ENCODE measurements around the gene PSTPIP1.
A peak's percentile ranks its signal among the peaks of the same experiment; 100 is the strongest.

Gene PSTPIP1

DNA sequence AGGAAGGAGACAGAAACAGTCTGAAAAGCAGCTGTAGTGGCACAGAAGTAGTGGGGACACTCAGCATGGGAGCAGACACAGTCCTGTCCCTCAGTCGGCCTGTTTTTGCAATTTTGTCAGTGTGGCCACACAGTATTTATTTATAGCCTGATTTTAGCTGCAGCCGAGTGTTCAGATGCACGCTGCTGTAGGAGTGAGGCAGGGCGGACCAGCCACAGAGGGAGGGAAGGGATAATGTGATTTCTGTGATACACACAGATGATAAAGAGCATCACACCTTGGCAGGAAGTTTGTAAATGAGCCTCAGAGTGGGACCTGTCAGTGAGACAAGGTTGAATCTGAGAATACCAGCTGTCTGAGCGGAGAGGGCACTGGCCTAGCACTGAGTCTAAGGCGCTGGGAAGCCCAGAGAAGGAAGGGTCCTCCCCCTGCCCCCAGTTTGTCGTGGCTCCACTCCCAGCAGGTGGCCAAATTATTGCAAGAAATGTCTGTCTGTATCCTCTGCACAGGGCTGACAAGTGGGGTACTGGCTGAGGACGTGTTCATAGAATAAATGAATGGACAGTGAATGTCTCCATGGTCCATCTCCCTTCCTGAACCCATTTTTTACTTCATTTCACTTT is 3.8 kb downstream of the PSTPIP1 start:
- DNase-seq (ENCODE audit: low spot score), result peak; percentile 42

DNA sequence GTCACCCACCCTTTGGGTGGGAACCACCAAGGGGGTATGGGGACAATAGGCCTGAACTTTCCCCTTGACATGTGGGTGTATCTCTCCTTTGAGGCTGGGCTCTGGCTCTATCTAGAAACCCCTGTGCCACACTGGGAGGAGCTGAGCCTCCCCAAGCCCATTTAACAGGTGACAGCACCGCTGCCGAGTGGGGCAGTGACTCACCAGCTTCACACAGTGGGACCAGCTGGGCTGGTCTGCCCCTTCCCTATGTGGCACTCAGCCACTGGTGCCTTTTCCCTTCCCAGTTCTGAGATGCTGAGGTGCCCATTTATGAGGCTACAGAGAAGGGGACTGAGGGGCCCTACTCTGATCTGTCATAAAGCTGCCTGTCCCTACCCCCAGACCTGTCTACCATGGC is 5.1 kb downstream of the PSTPIP1 start:
- DNase-seq (ENCODE audit: low spot score), result no peak

DNA sequence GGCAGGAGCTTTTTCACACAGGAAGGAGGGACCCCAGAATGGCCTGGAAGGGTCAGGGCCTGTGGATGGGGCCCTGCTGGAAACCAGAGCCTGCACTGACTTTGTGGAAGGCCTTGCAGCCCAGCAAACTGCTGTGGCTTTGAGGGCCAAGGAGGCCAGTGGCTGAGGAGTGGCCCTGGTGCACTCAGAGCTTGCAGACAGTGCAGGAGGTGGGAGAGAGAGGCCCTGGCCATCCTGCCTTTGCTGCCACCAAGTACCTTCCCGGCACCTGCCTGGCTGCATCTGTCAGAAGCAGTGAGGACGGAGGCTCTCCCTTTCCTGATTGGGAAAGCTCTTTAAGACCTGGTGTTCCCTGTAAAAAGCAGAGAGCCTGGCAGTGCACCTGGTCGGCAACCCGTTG is 6.4 kb downstream of the PSTPIP1 start:
- DNase-seq (ENCODE audit: low spot score), result no peak

GRCh38 chr15:77001966-77002365 is 7.0 kb downstream of the PSTPIP1 start:
- DNase-seq (ENCODE audit: low spot score), result no peak

GRCh38 chr15:77002436-77002835 is 7.5 kb downstream of the PSTPIP1 start:
- no peak for DNase-seq (ENCODE audit: low spot score)

GRCh38 chr15:77002954-77003912 is 8.3 kb downstream of the PSTPIP1 start:
- peak; percentile 67 for DNase-seq (ENCODE audit: low spot score)

DNA sequence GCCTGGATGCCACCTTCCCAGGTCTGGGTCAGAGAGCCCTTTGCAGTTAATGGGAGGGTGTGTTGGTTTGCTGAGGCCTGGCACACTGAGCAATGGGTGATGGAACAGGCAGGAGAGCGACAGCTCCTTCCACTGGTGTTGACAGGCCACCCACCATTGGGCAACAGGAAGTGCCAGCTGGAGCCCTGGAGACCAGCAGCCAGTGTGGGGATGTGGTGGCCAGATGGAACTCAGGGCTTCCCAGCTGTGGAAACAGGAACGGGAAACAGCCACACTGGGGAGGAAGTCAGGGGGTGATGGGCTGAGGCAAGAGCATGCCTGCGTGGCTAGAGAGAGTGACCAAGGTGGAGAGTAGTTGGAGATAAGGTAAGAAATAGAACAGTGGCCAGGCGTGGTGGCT is 9.3 kb downstream of the PSTPIP1 start:
- no peak for DNase-seq (ENCODE audit: low spot score)

DNA sequence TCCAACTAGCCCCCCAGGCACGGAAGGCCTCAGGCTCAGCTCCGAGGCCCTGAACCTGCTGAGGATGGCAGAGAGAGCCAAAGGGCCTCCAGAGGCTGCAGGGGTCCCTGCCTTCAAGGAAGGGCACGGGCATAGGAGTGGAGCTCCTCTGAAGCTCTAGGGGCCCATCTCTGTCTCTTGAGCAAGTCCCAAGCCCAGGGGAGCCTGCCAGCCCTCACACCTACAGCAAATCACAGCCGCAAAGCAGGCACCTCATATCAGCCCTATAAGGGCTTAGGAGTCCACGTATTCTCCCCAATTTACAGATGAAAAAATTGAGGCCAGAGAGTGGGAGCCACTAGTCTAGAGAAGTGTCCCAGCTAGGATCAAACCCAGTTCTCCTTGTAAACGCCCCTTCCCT is 14.2 kb downstream of the PSTPIP1 start:
- DNase-seq (ENCODE audit: low spot score), result no peak

- no peak for DNase-seq (ENCODE audit: low spot score)
These were observed 14.9 kb downstream of the PSTPIP1 start for GRCh38 chr15:77009646-77010311.

GRCh38 chr15:77010312-77010686 is 15.4 kb downstream of the PSTPIP1 start:
- no peak for DNase-seq (ENCODE audit: low spot score)

- peak; percentile 46 for DNase-seq (ENCODE audit: low spot score)
These were observed 15.9 kb downstream of the PSTPIP1 start for GRCh38 chr15:77010857-77011256.

DNA sequence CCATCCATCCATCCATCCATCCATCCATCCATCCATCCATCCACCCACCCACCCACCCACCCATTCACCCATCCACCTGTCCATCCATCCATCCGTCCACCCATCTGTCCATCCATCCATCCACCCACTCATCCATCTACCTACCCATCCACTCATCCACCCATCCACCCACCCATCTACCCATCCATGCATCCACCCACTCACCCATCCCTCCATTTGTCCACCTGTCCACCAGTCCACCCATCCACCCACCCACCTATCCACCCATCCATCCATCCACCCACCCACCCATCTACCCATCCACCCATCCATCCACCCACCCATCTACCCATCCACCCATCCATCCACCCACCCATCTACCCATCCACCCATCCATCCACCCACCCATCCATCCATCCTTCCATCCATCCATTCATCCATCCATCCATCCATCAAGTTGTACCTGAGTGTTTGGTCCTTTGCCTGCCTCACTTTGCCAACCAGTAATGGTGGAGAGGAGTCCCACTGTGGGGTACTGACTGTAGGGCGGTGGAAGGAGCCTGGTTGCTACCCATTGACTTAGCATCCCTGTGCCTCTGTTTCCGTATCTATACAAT is 17.3 kb downstream of the PSTPIP1 start:
- DNase-seq (ENCODE audit: low spot score), result no peak

DNA sequence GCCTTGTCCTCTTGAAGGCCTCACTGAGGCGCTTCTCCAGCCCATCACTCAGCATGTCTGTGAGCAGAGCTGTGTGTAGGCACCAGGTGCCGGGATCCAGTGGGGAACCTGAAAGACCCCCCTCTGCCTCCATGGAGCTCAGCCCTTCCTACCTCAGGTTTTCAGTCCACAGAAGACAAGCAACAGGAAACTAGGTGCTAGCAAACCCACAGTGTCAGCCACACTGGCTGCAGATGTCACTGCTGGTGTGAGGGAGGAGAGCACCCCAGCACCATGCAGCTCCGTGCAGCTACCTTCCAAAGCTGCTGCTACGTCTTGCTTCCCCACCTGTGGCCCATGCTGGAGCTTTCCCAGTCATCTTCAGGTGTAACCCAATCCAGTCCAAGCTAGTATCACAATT is 17.9 kb downstream of the PSTPIP1 start:
- DNase-seq (ENCODE audit: low spot score), result peak; percentile 61

- DNase-seq (ENCODE audit: low spot score), result peak; percentile 90
These were observed 18.8 kb downstream of the PSTPIP1 start for GRCh38 chr15:77013776-77014131.

DNA sequence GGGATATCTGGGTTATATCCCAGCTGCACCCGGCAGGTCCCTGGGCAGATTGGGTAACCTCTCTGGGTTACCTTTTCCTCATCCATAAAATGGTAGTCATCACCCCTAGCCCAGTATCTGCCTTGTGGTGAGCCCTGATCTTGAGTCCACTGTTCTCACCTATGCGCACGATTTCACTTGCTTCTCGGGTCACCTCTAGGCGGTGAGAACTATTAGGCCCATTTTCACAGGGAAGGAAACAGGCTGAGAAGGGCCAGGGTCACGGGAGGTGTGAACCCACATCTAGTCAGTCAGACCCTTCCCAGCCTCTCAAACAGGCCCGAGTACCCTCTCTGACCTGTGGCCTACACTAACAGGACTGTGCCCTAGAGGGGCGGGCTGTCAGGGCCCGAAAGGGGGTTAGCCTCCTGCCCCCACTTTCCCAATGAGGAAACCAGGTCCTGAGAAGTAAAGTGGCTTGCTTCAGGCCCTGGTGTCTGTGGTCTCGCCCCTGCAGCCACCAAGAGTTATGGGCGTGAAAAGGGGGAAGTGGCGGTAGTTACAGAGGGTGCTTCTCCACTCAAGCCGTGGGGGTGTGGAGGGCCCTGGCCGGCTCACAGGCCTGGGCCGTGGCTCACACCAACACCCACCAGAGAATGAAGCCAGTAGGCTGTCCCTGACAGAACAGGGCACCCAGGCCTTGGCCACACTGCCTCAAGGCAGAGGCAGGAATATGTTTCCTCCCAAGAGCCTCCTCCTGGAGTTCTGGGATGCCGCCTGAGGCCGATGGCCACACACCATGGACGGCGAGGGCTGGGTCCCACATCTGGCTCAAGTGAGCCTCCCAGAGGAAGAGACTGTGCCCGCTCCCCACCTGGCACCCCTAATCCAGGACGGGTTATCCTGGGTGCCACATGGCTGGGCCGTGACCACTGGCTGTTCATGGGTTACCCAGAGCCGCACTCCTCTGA is 19.5 kb downstream of the PSTPIP1 start:
- no peak for DNase-seq (ENCODE audit: low spot score)

GRCh38 chr15:77015646-77016320 is 20.9 kb downstream of the PSTPIP1 start:
- DNase-seq (ENCODE audit: low spot score), result no peak

GRCh38 chr15:77016321-77016695 is 21.4 kb downstream of the PSTPIP1 start:
- no peak for DNase-seq (ENCODE audit: low spot score)

GRCh38 chr15:77017091-77017660 is 22.2 kb downstream of the PSTPIP1 start:
- DNase-seq (ENCODE audit: low spot score), result no peak

DNA sequence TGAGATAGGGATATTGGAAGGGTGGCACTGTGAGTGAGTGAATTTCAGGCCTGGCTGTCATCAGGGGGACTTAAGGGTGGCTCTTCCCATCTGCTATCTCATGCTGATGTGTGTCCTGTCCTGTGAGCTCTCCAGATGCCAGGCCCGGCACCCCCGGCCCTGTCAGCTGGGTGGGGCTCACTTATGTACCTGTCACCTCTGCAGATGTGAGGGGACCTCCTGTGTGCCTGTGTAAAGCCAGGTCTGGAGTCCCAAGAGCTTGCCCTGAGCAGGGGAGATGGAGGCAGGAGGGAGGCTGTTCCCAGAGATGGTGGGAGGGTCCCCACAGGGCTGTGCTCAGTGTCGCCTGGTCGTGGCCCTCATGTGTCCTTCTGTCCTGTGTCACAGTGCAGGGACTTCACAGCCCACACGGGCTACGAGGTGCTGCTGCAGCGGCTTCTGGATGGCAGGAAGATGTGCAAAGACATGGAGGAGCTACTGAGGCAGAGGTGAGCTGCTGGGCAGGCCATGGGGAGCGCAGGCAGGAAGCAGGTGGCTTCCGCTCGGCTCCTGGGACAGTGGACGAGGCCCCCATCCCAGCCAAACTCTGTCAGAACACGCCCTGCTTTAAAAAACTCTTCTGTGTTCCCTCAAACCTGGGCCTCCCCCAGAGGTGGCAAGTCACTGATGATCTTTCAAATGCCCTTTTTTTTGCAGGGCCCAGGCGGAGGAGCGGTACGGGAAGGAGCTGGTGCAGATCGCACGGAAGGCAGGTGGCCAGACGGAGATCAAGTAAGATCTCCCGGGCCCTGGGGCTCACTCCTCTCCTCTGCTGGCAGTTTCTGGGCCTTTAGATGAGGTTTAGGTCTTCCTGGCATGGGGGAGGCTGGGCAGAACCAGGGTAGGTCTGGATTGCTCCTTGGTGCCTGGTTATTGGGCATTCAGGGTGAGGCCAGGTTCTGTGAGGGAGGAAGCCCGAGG is 23.1 kb downstream of the PSTPIP1 start:
- DNase-seq (ENCODE audit: low spot score), result no peak
